GM12873 (cell line): ENCODE data around the gene NME1.

Source experiments
- CTCF ChIP-seq: IDR thresholded peaks from 2 replicates; pipeline ENCODE4 v1.5.1; 2012; ENCODE audit warnings: low read depth, mild to moderate bottlenecking, moderate library complexity, low read length, control low read depth; ENCODE audit not compliant: insufficient read depth; ENCODE audit errors: missing control alignments

Gene NME1

GRCh38 chr17:51135956-51136355 lies 17.4 kb upstream of the NME1 start:
- TF ChIP-seq CTCF, result no peak

GRCh38 chr17:51142597-51142996 lies 10.8 kb upstream of the NME1 start:
- no peak for TF ChIP-seq CTCF

- TF ChIP-seq CTCF, result no peak
These were observed 8.9 kb upstream of the NME1 start for GRCh38 chr17:51144266-51145022.

- no peak for TF ChIP-seq CTCF
These were observed 5.7 kb upstream of the NME1 start for GRCh38 chr17:51147650-51148049.

- no peak for TF ChIP-seq CTCF
These were observed 4.2 kb upstream of the NME1 start for GRCh38 chr17:51149163-51149562.

GRCh38 chr17:51150932-51151331 lies 2.4 kb upstream of the NME1 start:
- TF ChIP-seq CTCF, result no peak

GRCh38 chr17:51152766-51153209 lies 571 bp upstream of the NME1 start:
- no peak for TF ChIP-seq CTCF
